Measurements from ENCODE around the gene PDK1. TPM values are rescaled to one million over a fixed set of nuclear protein-coding genes. Genes with fewer than 3 reads are reported as not detected.

PDK1 gene
- 2.2 to 4.4 TPM (median 3.6 TPM) in 5 replicates for total RNA-seq (2022; extraction: Qiagen RNA extraction)

GRCh38 chr2:172555522-172556283 lies at the start of gene PDK1:
Gene PDK1, plus strand, starts transcription at chr2:172556090. Its CDS starts 61 bp downstream, at chr2:172556151.

Other genes starting within 250 kb of the PDK1 start
- gene ITGA6, start 128.5 kb upstream of the PDK1 start, total RNA-seq (2022; extraction: Qiagen RNA extraction), result 34.6 to 53.5 TPM (median 43.9 TPM) in 5 replicates
- gene RAPGEF4, start 179.8 kb downstream of the PDK1 start, total RNA-seq (2022; extraction: Qiagen RNA extraction), result 0.07 to 0.31 TPM (median 0.21 TPM) in 5 replicates